NCI-H146 treated with DMSO at 0.1 percent for 48 hours (cell line): ENCODE results near the gene DNMT3A.
"Not testable (repeated sequence)": the region's sequence is repeated elsewhere in the genome, so short reads cannot be mapped to it uniquely, and the experiment has no call there.

Experiments
- DNase-seq: peaks from one replicate; lab custom pipeline; 2025; ENCODE audit not compliant: unreplicated experiment; lab: John Stamatoyannopoulos, UW

Gene DNMT3A

GRCh38 chr2:25286723-25287483 is 54.8 kb downstream of the DNMT3A start:
- no peak for DNase-seq

GRCh38 chr2:25286025-25286400 is 55.7 kb downstream of the DNMT3A start:
- no peak for DNase-seq

- DNase-seq: no peak
Measured at GRCh38 chr2:25285265-25286024, 56.3 kb downstream of the DNMT3A start.

- DNase-seq: no peak
Measured at GRCh38 chr2:25284756-25285155, 57.0 kb downstream of the DNMT3A start.

- no peak for DNase-seq
Measured at GRCh38 chr2:25283921-25284320, 57.8 kb downstream of the DNMT3A start.

- no peak for DNase-seq
Measured at GRCh38 chr2:25281941-25282340, 59.8 kb downstream of the DNMT3A start.

- no peak for DNase-seq
Measured at GRCh38 chr2:25281522-25281921, 60.2 kb downstream of the DNMT3A start.

- DNase-seq: no peak
Measured at GRCh38 chr2:25280051-25280687, 61.6 kb downstream of the DNMT3A start.

GRCh38 chr2:25279091-25279651 is 62.6 kb downstream of the DNMT3A start:
- DNase-seq: no peak

- DNase-seq: no peak
Measured at GRCh38 chr2:25276569-25277465, 64.9 kb downstream of the DNMT3A start.

- DNase-seq: no peak
Measured at GRCh38 chr2:25275575-25275965, 66.2 kb downstream of the DNMT3A start.

- DNase-seq: no peak
Measured at GRCh38 chr2:25274868-25275574, 66.7 kb downstream of the DNMT3A start.

- DNase-seq: no peak
Measured at GRCh38 chr2:25273985-25274535, 67.7 kb downstream of the DNMT3A start.

- not testable (repeated sequence) for DNase-seq
Measured at GRCh38 chr2:25272705-25273104, 69.0 kb downstream of the DNMT3A start.

GRCh38 chr2:25270061-25270460 is 71.7 kb downstream of the DNMT3A start:
- DNase-seq: no peak

- DNase-seq: no peak
Measured at GRCh38 chr2:25269233-25269632, 72.5 kb downstream of the DNMT3A start.

GRCh38 chr2:25268139-25268538 is 73.6 kb downstream of the DNMT3A start:
- no peak for DNase-seq

- DNase-seq: no peak
Measured at GRCh38 chr2:25266399-25266798, 75.3 kb downstream of the DNMT3A start.

- DNase-seq: no peak
Measured at GRCh38 chr2:25265802-25266201, 75.9 kb downstream of the DNMT3A start.

GRCh38 chr2:25265001-25265400 is 76.7 kb downstream of the DNMT3A start:
- no peak for DNase-seq
